K562 (cell line): ENCODE measurements around the gene CLIC3. TPM values are rescaled to one million over a fixed set of nuclear protein-coding genes. Genes with fewer than 3 reads are reported as not detected.

Source experiments
- ATAC-seq: fragments of 200-7000 bp; cut with Tn5 transposase; 3 replicates; pipeline ENCODE4 v1.9.1; 2020; ENCODE audit warnings: moderate library complexity
- BruUV-seq: library from RNA; stranded (reverse); fragments of 400-500 nt; replicated peaks from 2 replicates; lab custom pipeline; 2021; lab: Mats Ljungman, UMichigan
- CTCF ChIA-PET: fragments of 300-600 bp; formaldehyde crosslinking; extraction: SDS; loops from one replicate; lab custom pipeline; 2021; ENCODE audit warnings: low intra/inter-chr PET ratio; lab: Yijun Ruan, JAX
- POLR2A ChIA-PET: fragments of 300-600, 350-650 bp; sonication (Branson Sonifier 250); formaldehyde crosslinking; extraction: SDS; loops from one replicate; lab custom pipeline; 2021; ENCODE audit warnings: antibody characterized with exemption, inconsistent platforms; lab: Yijun Ruan, JAX
- DNase-seq, 4 experiments: peaks; one replicate each; pipeline versions ENCODE4 v3.0.0 to v3.0.0-alpha.2; 2011 to 2018; ENCODE audit warnings: low spot score in 3 of 4, mixed read lengths in 3 of 4; ENCODE audit errors: extremely low read depth in 1 of 4
- FAIRE-seq: peaks from 2 replicates; lab custom pipeline; 2011; peaks lifted over from hg19 to GRCh38; lab: Jason Lieb, UNC
- H2AFZ ChIP-seq: 2 replicates; pipeline ENCODE4 v1.6.0; 2011; ENCODE audit warnings: low read depth, low read length, control low read depth, inconsistent platforms
- H3K27ac ChIP-seq: fragments of 200-600 bp; 3 replicates; pipeline ENCODE4 v1.8.0; 2011; ENCODE audit warnings: low read depth, mild to moderate bottlenecking, control low read depth, inconsistent platforms, low read length, moderate library complexity, mixed read lengths; ENCODE audit errors: extremely low read depth
- H3K27me3 ChIP-seq, 2 experiments: fragments of 300-600 bp in 1 of 2; 2 replicates in 1 of 2; 3 replicates in 1 of 2; pipeline versions ENCODE4 v1.6.0 to v1.8.0; 2011; ENCODE audit warnings: inconsistent platforms in 2 of 2, low read length in 2 of 2, mild to moderate bottlenecking in 1 of 2, mixed read lengths in 1 of 2, moderate library complexity in 1 of 2; ENCODE audit not compliant: control insufficient read depth in 2 of 2, insufficient read depth in 2 of 2
- H3K36me3 ChIP-seq: fragments of 300-600 bp; 3 replicates; pipeline ENCODE4 v1.8.0; 2011; ENCODE audit warnings: mild to moderate bottlenecking, low read length, inconsistent platforms; ENCODE audit not compliant: control insufficient read depth, insufficient read depth
- H3K4me1 ChIP-seq, 2 experiments: fragments of 200-600 bp in 1 of 2; replicated peaks in 1 of 2; 2 replicates in 1 of 2; 3 replicates in 1 of 2; pipeline versions ENCODE4 v1.5.1 to v1.8.0; 2011; ENCODE audit warnings: inconsistent platforms in 2 of 2, low read length in 2 of 2, mild to moderate bottlenecking in 1 of 2, mixed read lengths in 1 of 2, moderate library complexity in 1 of 2; ENCODE audit not compliant: control insufficient read depth in 2 of 2, insufficient read depth in 2 of 2
- H3K4me2 ChIP-seq: 2 replicates; pipeline ENCODE4 v1.6.1; 2011; ENCODE audit warnings: low read length, control low read depth, inconsistent platforms, mixed read lengths; ENCODE audit not compliant: insufficient read depth
- H3K4me3 ChIP-seq: fragments of 200-600 bp; sonication (generic), shearing (Covaris generic); 2 replicates; pipeline ENCODE4 v1.5.1; 2016; ENCODE audit warnings: control low read depth, inconsistent platforms
- H3K79me2 ChIP-seq: fragments of 200-600 bp; 3 replicates; pipeline ENCODE4 v1.8.0; 2011; ENCODE audit warnings: low read length, inconsistent platforms; ENCODE audit not compliant: control insufficient read depth, insufficient read depth
- H3K9ac ChIP-seq, 2 experiments: 2 replicates each; pipeline versions ENCODE4 v1.6.0 to v1.6.1; 2011; ENCODE audit warnings: low read depth in 2 of 2, low read length in 2 of 2, control low read depth in 1 of 2, inconsistent platforms in 1 of 2, mild to moderate bottlenecking in 1 of 2, mixed read lengths in 1 of 2; ENCODE audit not compliant: insufficient read depth in 1 of 2
- H3K9me1 ChIP-seq: one replicate; pipeline ENCODE4 v1.6.0; 2011; ENCODE audit warnings: inconsistent platforms, mild to moderate bottlenecking, low read length, moderate library complexity; ENCODE audit not compliant: control insufficient read depth, insufficient read depth
- H3K9me3 ChIP-seq: replicated peaks from 2 replicates; pipeline ENCODE4 v1.5.1; 2011; ENCODE audit warnings: low read depth, low read length, inconsistent platforms; ENCODE audit not compliant: control insufficient read depth, insufficient read depth
- H4K20me1 ChIP-seq: replicated peaks from 2 replicates; pipeline ENCODE4 v1.6.1; 2011; ENCODE audit warnings: low read length, inconsistent platforms, mixed read lengths; ENCODE audit not compliant: control insufficient read depth, insufficient read depth
- BACH1 ChIP-seq: fragments of 200-800 bp; sonication (Bioruptor generic); IDR thresholded peaks from 2 replicates; pipeline ENCODE4 v1.6.1; 2016; ENCODE audit warnings: missing genetic modification characterization, missing compliant biosample characterization
- DEAF1 ChIP-seq: fragments of 450-650 bp; formaldehyde crosslinking; IDR thresholded peaks from 2 replicates; pipeline ENCODE4 v1.4.0; 2020; ENCODE audit warnings: mild to moderate bottlenecking, moderate library complexity
- EP300 ChIP-seq: IDR thresholded peaks from 2 replicates; pipeline ENCODE4 v1.6.1; 2012; ENCODE audit warnings: low read length, improper control_type of control experiment
- JUND ChIP-seq, 2 experiments: IDR thresholded peaks; 2 replicates in 1 of 2; 3 replicates in 1 of 2; pipeline ENCODE4 v1.6.1; 2011; ENCODE audit warnings: borderline replicate concordance in 2 of 2, low read depth in 2 of 2, low read length in 2 of 2, improper control_type of control experiment in 1 of 2, missing biosample characterization in 1 of 2, missing genetic modification characterization in 1 of 2, missing genetic modification reagents in 1 of 2
- MAX ChIP-seq: sonication (generic); formaldehyde crosslinking; IDR thresholded peaks from 2 replicates; pipeline ENCODE4 v1.9.0; 2022; ENCODE audit warnings: mild to moderate bottlenecking, missing genetic modification reagents
- MITF ChIP-seq: IDR thresholded peaks from 2 replicates; pipeline ENCODE4 v1.6.1; 2014; ENCODE audit warnings: antibody characterized with exemption
- NONO ChIP-seq, 2 experiments: fragments of 200-400 bp in 1 of 2; fragments of 450-650 bp in 1 of 2; formaldehyde crosslinking in 1 of 2; IDR thresholded peaks; 2 replicates each; pipeline ENCODE4 v1.6.1; 2017; ENCODE audit warnings: low read depth in 2 of 2, mild to moderate bottlenecking in 2 of 2, moderate library complexity in 2 of 2, low read length in 1 of 2
- PHTF2 ChIP-seq: fragments of 250-450 bp; sonication (Bioruptor Pico); IDR thresholded peaks from 2 replicates; pipeline ENCODE4 v1.5.0; 2021; ENCODE audit warnings: mild to moderate bottlenecking
- SMC3 ChIP-seq: conservative IDR thresholded peaks from 2 replicates; pipeline ENCODE4 v1.6.1; 2011; ENCODE audit warnings: low read depth, low read length, improper control_type of control experiment; ENCODE audit not compliant: insufficient read depth
- STAG1 ChIP-seq: sonication (generic); formaldehyde crosslinking; IDR thresholded peaks from 2 replicates; pipeline ENCODE4 v1.5.0; 2020; ENCODE audit warnings: missing genetic modification reagents, borderline replicate concordance
- USF2 ChIP-seq: sonication (generic); formaldehyde crosslinking; IDR thresholded peaks from 2 replicates; pipeline ENCODE4 v1.5.0; 2020; ENCODE audit warnings: missing genetic modification reagents
- ZNF511 ChIP-seq: sonication (generic); formaldehyde crosslinking; IDR thresholded peaks from 2 replicates; pipeline ENCODE4 v1.8.0; 2022; ENCODE audit warnings: mild to moderate bottlenecking, missing genetic modification reagents
- ZNF717 ChIP-seq: fragments of 250-450 bp; sonication (Bioruptor Pico); IDR thresholded peaks from 2 replicates; pipeline ENCODE4 v1.5.0; 2021
- WGBS: fragments of 100-300 bp; shearing (Covaris generic); methylation state at CpG from one replicate; pipeline ENCODE4 v1.1.6; 2016; ENCODE audit warnings: low coverage, mixed read lengths; ENCODE audit not compliant: insufficient coverage; ENCODE audit errors: missing lambda C conversion rate; 5-methylcytosine and 5-hydroxymethylcytosine counted together
- in situ Hi-C: fragments of 300-500 bp; cut with MboI; formaldehyde crosslinking; loops from 4 replicates; pipeline ENCODE4 v1.15.0; 2018; ENCODE audit warnings: inconsistent platforms, mixed read lengths
- intact Hi-C: fragments of 100-400 bp; cut with micrococcal nuclease; formaldehyde crosslinking; loops from 2 replicates; pipeline ENCODE4 v1.14.2; 2022
- polyA plus RNA-seq, 8 experiments: library from polyadenylated mRNA; depleted of rRNA in 4 of 8; stranded (reverse) in 5 of 8; unstranded in 3 of 8; fragments of >200 nt; fragmentation: Nextera tagmentation in 2 of 8; fragmentation: Illumina TruSeq in 1 of 8; extraction: Ambion mirVana in 2 of 8; extraction: Trizol in 1 of 8; gene quantifications; 2 replicates each; pipeline versions ENCODE4 v1.2.1 to v1.2.3, GENCODE V29; 2011 to 2014; ENCODE audit warnings: inconsistent platforms in 1 of 8, missing spikeins in 1 of 8
- total RNA-seq, 7 experiments: library from RNA; depleted of rRNA in 6 of 7; stranded (reverse); fragments of >200 nt in 6 of 7; fragmentation: Illumina TruSeq in 2 of 7; extraction: Trizol in 2 of 7; gene quantifications; 2 replicates each; pipeline versions ENCODE4 v1.2.1 to v1.2.3, GENCODE V29; 2011 to 2021; ENCODE audit warnings: low replicate concordance in 1 of 7

Gene CLIC3
- total and polyA plus RNA-seq, 9 of the 15 experiments (the other 6 are each of a cell fraction or from before 2014, with no cell fraction given): 0.27 to 0.29 TPM; not detected in 7

- no peak overlapping the region; the same call in 1 of the 2 replicates for H3K4me2 ChIP-seq
- CTCF ChIA-PET: interaction anchor here (0.8 to 3.4 kb wide), 3 partner anchors 81 to 106 kb away, joined by 3 to 47 read pairs (median 17); partner anchors contain the start of genes ABCA2 and AJM1
- H3K9me1 ChIP-seq: peaks cover 2% of the 10 kb centered on the region
- H4K20me1 ChIP-seq: no peaks in the 10 kb centered on the region
- FAIRE-seq (peak; percentile 90), ATAC-seq (peak; percentile 45), DNase-seq (peak in 3 of 4 experiments; percentile 38 to 81 (median 68))
- peaks cover 22 to 82% of the 10 kb centered on the region in 2 experiments for H3K4me1 ChIP-seq
- no peak overlapping the region for H2AFZ ChIP-seq
- intact Hi-C loops: loop anchor here (1.0 to 5.0 kb wide), 3 partner anchors 44 to 161 kb away; partner anchors contain the start of gene PAXX
- H3K36me3 ChIP-seq: peaks cover 4% of the 10 kb centered on the region; the same call in 1 of the 3 replicates
- POLR2A ChIA-PET: interaction anchor here (0.6 to 1.9 kb wide), 7 partner anchors 11 to 87 kb away, joined by 3 to 8 read pairs (median 4); no protein-coding TSS in a partner anchor
- BruUV-seq: no TSS peak
- no peak overlapping the region for H3K27ac ChIP-seq
- H3K4me3 ChIP-seq: no peak overlapping the region
- 21% methylated on average over 14 of the region's 15 CpGs for WGBS
- in situ Hi-C loops: loop anchor here (5.0 kb wide), 1 partner anchor 89 kb away; no protein-coding TSS in a partner anchor
- no peaks in the 10 kb centered on the region for H3K9me3 ChIP-seq
- H3K27me3 ChIP-seq: no peaks in the 10 kb centered on the region
- H3K79me2 ChIP-seq: peaks cover 15% of the 10 kb centered on the region
- peak overlapping the region in 1 of 2 experiments; percentile 86; a peak in 2 of 4 replicates for H3K9ac ChIP-seq
- TF ChIP-seq PHTF2 (CRISPR knock-in tag): no peak
- TF ChIP-seq ZNF511 (CRISPR knock-in tag): no peak; the same call in 1 of the 2 replicates
- TF ChIP-seq STAG1 (CRISPR knock-in tag): peak; percentile 75; the same call in 1 of the 2 replicates
- no peak for TF ChIP-seq USF2 (CRISPR knock-in tag)
- TF ChIP-seq DEAF1 (CRISPR knock-in tag): 0 out of 2 replicates have a peak, but pooled peaks have one; percentile 34
- peak; percentile 88 for TF ChIP-seq SMC3
- 0 out of 2 replicates have a peak, but pooled peaks have one; percentile 7 for TF ChIP-seq JUND (IDR thresholded peaks at IDR 0.05; ENCODE audit: borderline replicate concordance, low read depth, low read length)
- no peak; the same call in 2 of the 3 replicates for TF ChIP-seq JUND (tag; IDR thresholded peaks at IDR 0.05; ENCODE audit: borderline replicate concordance, low read depth, low read length)
- TF ChIP-seq MITF: no peak
- TF ChIP-seq EP300: 0 out of 2 replicates have a peak, but pooled peaks have one; percentile 18
- TF ChIP-seq NONO (IDR thresholded peaks at IDR 0.05; ENCODE audit: low read depth in 2 of 2, low read length in 1 of 2): no peak
- peak; percentile 36; the same call in 1 of the 2 replicates for TF ChIP-seq MAX
- no peak for TF ChIP-seq BACH1 (tag)
- TF ChIP-seq ZNF717 (CRISPR knock-in tag): no peak
Observed at GRCh38 chr9:136947955-136948510, 48.3 kb downstream of the CLIC3 start.
